ENCODE measurements around the gene HSPB1. TPM values are rescaled to one million over a fixed set of nuclear protein-coding genes. Genes with fewer than 3 reads are reported as not detected.
A peak's percentile ranks its signal among the peaks of the same experiment; 100 is the strongest.

HSPB1 gene
- total and polyA plus RNA-seq, 2 of the 13 experiments (the other 11 are each of a cell fraction or from before 2014, with no cell fraction given): 21.0 to 38.6 TPM

GRCh38 chr7:76302347-76303201 is at the start of gene HSPB1 (continued):
- TF ChIP-seq ARID2 (CRISPR knock-in tag; IDR thresholded peaks at IDR 0.05; ENCODE audit: borderline replicate concordance): peak; percentile 28; the same call in 1 of the 2 replicates
- TF ChIP-seq RNF2 (conservative IDR thresholded peaks at IDR 0.05; ENCODE audit: low read depth): no peak
- no peak for TF ChIP-seq ZSCAN12 (CRISPR knock-in tag; IDR thresholded peaks at IDR 0.05)
- no peak for TF ChIP-seq LCORL (IDR thresholded peaks at IDR 0.05)
- TF ChIP-seq LCORL (CRISPR knock-in tag; IDR thresholded peaks at IDR 0.05): peak; percentile 6; the same call in 1 of the 2 replicates
- TF ChIP-seq ZNF205 (CRISPR knock-in tag; IDR thresholded peaks at IDR 0.05): no peak
- TF ChIP-seq SALL2 (CRISPR knock-in tag; IDR thresholded peaks at IDR 0.05): peak; percentile 37; the same call in 1 of the 2 replicates
- TF ChIP-seq ZBTB43 (CRISPR knock-in tag; conservative IDR thresholded peaks at IDR 0.05): peak; percentile 36; the same call in 1 of the 2 replicates
- TF ChIP-seq ZNF773 (CRISPR knock-in tag; IDR thresholded peaks at IDR 0.05; ENCODE audit: borderline replicate concordance): no peak
- TF ChIP-seq RFXAP (CRISPR knock-in tag; IDR thresholded peaks at IDR 0.05; ENCODE audit: borderline replicate concordance): peak; percentile 27; the same call in 1 of the 2 replicates
- TF ChIP-seq GTF2F1 (IDR thresholded peaks at IDR 0.05; ENCODE audit: low read length): no peak
- TF ChIP-seq HMGA1 (CRISPR knock-in tag; conservative IDR thresholded peaks at IDR 0.05): no peak
- TF ChIP-seq, protein P1, sequence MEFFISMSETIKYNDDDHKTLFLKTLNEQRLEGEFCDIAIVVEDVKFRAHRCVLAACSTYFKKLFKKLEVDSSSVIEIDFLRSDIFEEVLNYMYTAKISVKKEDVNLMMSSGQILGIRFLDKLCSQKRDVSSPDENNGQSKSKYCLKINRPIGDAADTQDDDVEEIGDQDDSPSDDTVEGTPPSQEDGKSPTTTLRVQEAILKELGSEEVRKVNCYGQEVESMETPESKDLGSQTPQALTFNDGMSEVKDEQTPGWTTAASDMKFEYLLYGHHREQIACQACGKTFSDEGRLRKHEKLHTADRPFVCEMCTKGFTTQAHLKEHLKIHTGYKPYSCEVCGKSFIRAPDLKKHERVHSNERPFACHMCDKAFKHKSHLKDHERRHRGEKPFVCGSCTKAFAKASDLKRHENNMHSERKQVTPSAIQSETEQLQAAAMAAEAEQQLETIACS (CRISPR knock-in tag; IDR thresholded peaks at IDR 0.05): no peak
- no peak for TF ChIP-seq ETV6 (CRISPR knock-in tag; conservative IDR thresholded peaks at IDR 0.05)
- no peak for TF ChIP-seq ZBTB40 (IDR thresholded peaks at IDR 0.05)
- 0 out of 2 replicates have a peak, but pooled peaks have one; percentile 65 for TF ChIP-seq ZBTB40 (CRISPR knock-in tag; IDR thresholded peaks at IDR 0.05)

Data from HepG2 (cell line).